GM12874 (cell line): ENCODE results near the gene CSRNP3.

ENCODE experiments used
- TF ChIP-seq, protein P1 (sequence below): IDR thresholded peaks from 2 replicates; pipeline ENCODE4 v1.5.1; 2011; ENCODE audit warnings: low read depth, mild to moderate bottlenecking, control low read depth, low read length, moderate library complexity; ENCODE audit not compliant: insufficient read depth

Gene CSRNP3

GRCh38 chr2:165573534-165574461, 104.3 kb downstream of the CSRNP3 start:
- TF ChIP-seq, protein P1, sequence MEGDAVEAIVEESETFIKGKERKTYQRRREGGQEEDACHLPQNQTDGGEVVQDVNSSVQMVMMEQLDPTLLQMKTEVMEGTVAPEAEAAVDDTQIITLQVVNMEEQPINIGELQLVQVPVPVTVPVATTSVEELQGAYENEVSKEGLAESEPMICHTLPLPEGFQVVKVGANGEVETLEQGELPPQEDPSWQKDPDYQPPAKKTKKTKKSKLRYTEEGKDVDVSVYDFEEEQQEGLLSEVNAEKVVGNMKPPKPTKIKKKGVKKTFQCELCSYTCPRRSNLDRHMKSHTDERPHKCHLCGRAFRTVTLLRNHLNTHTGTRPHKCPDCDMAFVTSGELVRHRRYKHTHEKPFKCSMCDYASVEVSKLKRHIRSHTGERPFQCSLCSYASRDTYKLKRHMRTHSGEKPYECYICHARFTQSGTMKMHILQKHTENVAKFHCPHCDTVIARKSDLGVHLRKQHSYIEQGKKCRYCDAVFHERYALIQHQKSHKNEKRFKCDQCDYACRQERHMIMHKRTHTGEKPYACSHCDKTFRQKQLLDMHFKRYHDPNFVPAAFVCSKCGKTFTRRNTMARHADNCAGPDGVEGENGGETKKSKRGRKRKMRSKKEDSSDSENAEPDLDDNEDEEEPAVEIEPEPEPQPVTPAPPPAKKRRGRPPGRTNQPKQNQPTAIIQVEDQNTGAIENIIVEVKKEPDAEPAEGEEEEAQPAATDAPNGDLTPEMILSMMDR: no peak

DNA sequence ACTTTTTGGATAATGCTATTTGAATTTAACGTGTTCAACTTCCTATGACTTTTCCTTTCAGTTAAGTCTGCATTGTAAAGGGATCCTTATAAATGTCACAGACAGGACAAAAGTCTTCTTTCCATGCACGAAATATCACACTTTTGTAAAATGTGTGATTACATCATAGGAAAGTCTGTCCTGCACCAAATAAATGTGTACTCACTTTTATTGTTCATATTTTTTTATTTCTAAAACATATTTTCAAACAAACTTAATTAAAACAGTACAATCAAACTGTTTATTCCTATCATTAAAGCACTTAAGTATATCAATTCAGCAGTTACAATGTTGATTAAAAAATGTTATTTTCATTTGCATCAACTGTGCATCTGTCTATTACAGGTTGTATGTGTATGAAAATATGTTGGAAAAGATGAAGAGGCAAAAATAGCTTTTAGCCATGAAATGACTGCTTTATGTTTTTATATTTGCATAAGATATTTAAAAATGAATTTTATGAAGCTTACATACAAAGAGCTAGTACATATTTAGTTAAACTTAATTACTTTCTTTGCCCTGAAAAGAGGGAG, 105.6 kb downstream of the CSRNP3 start:
- TF ChIP-seq, protein P1: no peak

DNA sequence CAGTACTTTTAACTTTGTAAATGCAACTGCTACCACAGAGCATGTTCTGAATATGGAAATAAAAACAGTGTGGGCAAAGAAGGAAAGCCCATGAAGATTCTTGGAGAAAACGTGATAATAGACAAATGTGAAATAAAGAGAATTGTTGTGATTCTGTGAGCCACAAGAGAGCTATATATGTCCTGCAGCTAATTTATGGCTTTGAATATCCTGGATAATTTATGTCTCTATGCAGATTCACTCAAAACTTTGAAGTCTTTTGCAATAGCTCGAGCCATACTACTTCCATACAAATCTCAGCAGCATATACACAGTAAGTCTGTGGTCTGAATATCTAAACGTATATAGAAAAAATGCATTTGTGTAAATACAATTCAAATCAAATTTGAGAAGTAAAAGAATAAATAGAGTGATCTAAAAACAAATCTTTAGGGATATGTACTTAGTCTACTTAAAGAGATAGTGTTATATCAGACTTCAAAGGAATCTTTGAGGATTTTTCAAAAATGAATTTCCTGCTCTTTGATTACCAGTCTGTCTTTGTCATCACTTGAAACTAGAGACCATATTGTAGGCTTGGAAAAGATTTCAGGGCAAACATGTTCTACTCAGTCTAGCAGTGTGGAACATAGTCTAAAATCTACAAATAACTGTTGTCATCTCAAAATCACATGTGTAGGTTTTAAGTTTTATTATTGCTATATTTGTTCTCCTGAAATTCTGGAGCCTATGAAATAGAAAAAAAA, 107.1 kb downstream of the CSRNP3 start:
- TF ChIP-seq, protein P1: no peak

GRCh38 chr2:165582409-165582808, 112.9 kb downstream of the CSRNP3 start:
- TF ChIP-seq, protein P1: no peak

DNA sequence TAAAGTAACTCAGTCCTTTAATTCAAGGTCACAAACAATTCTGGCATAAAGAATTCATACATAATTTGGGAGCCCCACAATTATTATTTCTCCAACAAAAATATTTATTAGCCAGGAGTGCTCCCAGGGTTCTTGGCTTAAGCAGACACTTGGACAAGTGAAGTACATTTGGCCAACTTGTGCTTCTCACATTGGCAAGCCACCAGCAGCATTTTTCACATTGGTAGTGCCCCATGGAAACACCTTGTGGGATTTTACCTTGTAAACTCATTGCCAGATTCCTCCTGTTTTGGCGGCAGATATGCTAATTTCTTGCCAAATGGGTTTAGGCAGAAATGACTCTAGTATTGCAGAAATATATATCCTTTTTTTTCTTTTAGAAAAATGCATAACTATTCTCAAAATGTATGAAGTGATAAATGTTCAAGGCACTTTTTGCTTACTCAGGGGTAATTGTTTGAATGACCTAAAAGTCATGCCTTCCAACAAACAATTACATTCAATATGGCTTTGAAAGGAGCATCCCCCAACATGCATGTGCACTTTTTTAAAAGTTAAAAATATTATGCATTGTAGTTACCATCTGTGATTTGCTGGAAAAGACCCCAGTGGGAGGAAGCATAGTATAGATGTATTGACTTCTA, 113.5 kb downstream of the CSRNP3 start:
- TF ChIP-seq, protein P1: no peak

DNA sequence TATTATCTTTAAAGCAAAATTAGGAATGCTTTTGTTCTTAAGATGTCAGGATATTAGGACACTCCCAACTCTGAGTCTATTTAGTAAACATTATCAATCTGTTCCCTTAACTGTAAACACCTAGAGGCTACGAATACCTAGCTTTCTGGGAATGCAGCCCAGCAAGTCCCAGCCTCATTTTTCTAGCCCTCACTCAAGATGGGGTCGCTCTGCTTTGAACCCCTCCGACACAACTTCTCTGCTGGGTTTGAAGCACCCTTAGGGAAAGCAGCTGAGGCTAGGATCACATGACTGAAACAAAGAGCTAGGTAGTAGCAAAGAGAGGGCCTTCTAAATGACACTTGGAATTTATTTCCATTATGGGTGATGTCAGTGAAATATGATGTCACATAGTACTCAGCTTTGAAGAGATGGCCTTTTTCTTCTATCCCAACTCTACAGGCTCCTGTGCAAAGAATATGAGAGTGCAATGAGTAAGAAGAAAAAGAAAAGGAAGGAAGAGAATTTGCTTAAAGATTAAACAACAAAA, 114.7 kb downstream of the CSRNP3 start:
- TF ChIP-seq, protein P1: no peak
